ENCODE results near the gene WDFY4.

WDFY4 gene

DNA sequence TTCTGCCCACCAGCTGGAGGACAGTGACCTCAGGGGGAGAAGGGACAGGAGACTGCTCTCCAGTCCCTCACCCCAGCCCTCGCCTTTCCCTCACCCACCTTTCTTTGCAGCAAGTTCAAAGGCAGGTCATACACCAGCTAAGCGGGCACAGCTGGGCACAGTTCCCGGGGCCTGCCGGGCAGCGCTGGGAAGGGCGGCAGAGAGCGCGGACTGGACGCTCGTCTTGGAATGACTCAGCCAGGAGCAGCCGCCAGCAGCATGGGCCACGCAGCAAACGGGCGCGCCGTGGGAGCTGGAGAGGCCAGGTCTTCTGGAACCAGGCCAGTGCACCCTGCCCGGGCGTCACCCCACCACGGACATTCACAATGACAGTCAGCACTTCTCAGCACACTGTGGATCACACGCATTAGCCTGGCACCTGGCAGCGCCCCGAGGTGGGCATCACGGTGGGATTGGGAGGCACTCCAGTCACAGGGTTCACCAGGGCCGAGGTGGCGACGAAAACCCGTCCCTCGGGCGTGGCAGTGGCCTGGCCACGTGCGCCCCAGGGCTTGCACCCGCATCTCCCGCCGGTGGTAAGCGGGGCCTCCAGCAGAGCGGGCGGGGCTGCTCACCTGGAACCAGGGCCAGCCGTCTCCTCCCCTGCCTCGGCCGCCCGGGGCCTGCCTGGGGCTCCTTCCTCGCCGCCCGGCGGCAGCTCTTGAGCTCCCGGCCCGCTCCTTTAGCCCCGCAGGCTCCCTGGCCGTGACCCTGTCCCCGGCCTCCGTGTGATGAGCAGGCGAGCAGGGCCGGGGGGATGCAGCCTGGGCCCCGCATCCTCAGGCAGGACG is 29.0 kb upstream of the WDFY4 start:
- Histone ChIP-seq H3K4me3 (ENCODE audit: low read depth, low read length) (peak overlapping the region; percentile 63), H3K9me3 (no peaks in the 10 kb centered on the region), H3K4me1 (no peaks in the 10 kb centered on the region), H3K27me3 (peaks cover 12% of the 10 kb centered on the region; the same call in 1 of the 2 replicates), H3K36me3 (no peaks in the 10 kb centered on the region)
- DNase-seq = peak; percentile 43
- TF ChIP-seq, protein P1, sequence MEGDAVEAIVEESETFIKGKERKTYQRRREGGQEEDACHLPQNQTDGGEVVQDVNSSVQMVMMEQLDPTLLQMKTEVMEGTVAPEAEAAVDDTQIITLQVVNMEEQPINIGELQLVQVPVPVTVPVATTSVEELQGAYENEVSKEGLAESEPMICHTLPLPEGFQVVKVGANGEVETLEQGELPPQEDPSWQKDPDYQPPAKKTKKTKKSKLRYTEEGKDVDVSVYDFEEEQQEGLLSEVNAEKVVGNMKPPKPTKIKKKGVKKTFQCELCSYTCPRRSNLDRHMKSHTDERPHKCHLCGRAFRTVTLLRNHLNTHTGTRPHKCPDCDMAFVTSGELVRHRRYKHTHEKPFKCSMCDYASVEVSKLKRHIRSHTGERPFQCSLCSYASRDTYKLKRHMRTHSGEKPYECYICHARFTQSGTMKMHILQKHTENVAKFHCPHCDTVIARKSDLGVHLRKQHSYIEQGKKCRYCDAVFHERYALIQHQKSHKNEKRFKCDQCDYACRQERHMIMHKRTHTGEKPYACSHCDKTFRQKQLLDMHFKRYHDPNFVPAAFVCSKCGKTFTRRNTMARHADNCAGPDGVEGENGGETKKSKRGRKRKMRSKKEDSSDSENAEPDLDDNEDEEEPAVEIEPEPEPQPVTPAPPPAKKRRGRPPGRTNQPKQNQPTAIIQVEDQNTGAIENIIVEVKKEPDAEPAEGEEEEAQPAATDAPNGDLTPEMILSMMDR (IDR thresholded peaks at IDR 0.05; ENCODE audit: low read depth, low read length) = no peak

DNA sequence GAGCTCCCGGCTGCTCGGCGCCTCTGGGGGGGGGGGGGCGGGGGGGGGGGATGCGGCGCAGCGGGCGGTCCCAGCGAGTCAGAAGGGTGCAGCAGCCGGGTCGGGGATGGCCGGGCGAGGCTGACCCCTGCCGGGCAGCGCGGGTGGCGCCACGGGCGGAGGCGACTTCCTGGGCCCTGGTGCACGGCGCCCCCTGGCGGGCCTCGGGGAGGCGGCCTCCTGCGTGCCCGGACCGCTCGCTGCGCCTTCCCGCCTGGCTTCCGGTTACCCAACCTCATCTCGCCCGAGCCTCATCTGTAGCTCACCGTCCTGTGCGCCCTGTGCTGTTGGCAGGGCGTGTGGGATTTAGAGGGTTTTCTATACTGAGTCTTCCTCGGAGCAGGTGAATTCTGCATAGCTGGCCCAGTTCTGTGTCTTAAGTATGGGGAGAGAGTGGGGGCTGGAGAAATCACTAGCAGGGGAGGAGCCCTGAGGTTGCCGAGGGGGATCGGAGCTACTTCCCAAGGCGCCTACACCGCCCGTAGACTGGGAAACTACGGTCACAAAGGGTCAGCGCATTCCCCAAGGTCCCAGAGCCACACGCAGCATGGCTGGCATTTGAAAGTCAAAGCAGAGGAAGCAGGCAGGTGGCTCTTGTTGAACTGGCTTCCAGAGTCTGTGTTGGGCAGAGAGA is 28.3 kb upstream of the WDFY4 start:
- Histone ChIP-seq H3K4me1 (no peaks in the 10 kb centered on the region), H3K36me3 (no peaks in the 10 kb centered on the region), H3K9me3 (no peaks in the 10 kb centered on the region), H3K4me3 (ENCODE audit: low read depth, low read length) (peak overlapping the region; percentile 65), H3K27me3 (peaks cover 12% of the 10 kb centered on the region; the same call in 1 of the 2 replicates)
- DNase-seq = peak; percentile 92
- TF ChIP-seq, protein P1 (IDR thresholded peaks at IDR 0.05; ENCODE audit: low read depth, low read length) = peak; percentile 70

DNA sequence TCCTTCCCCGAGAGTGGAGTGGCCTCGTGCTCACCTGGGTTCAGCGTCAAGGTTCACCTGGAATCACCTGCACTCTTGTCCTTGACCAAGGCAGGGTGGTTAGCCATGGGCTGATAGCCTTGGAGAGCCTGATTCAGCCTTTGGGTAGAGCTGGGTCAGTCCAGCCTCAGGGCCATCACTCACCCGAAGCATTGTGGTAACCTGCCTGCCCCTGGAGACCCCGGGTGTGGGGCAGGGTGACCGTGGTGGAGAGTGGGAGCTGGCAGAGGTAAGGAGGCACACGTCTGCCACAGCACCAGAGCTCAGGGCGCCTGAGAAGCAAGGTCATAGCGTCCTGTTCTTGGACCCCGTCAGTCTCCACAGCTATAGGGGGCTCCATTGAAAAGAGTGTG is 27.8 kb upstream of the WDFY4 start:
- H3K4me3 ChIP-seq (ENCODE audit: low read depth, low read length) = peak overlapping the region; percentile 65
- no peaks in the 10 kb centered on the region for H3K9me3 ChIP-seq

DNA sequence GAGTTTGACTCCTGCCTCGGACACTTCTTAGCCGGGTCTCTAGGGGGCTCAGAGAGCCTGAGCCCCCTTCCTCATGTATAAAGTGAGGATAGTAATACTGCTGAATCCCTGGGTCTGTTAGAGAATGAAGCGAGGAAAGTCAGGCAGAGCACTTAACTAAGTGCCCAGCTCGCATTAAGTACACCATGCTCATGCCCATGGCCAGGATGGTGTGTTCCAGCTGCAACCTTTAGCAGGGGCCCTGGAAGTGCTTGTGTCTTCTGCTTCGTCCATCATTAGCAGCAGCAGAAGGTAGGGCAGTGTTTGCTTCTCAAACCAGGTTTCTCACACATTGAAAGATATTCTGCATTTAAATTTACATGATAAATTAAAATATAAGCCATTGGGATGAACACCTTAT is 27.3 kb upstream of the WDFY4 start:
- Histone ChIP-seq H3K4me3 (ENCODE audit: low read depth, low read length) (no peak overlapping the region), H3K36me3 (no peaks in the 10 kb centered on the region), H3K27me3 (peaks cover 12% of the 10 kb centered on the region; the same call in 1 of the 2 replicates), H3K4me1 (no peaks in the 10 kb centered on the region), H3K9me3 (no peaks in the 10 kb centered on the region)
- TF ChIP-seq, protein P1 (IDR thresholded peaks at IDR 0.05; ENCODE audit: low read depth, low read length) = no peak
- no peak for DNase-seq

More for the DNA sequence above, 27.8 kb upstream of the WDFY4 start:
- no peak for DNase-seq
- TF ChIP-seq, protein P1 (IDR thresholded peaks at IDR 0.05; ENCODE audit: low read depth, low read length) = no peak
- no peaks in the 10 kb centered on the region for H3K4me1 ChIP-seq
- peaks cover 12% of the 10 kb centered on the region; the same call in 1 of the 2 replicates for H3K27me3 ChIP-seq
- H3K36me3 ChIP-seq = no peaks in the 10 kb centered on the region

DNA sequence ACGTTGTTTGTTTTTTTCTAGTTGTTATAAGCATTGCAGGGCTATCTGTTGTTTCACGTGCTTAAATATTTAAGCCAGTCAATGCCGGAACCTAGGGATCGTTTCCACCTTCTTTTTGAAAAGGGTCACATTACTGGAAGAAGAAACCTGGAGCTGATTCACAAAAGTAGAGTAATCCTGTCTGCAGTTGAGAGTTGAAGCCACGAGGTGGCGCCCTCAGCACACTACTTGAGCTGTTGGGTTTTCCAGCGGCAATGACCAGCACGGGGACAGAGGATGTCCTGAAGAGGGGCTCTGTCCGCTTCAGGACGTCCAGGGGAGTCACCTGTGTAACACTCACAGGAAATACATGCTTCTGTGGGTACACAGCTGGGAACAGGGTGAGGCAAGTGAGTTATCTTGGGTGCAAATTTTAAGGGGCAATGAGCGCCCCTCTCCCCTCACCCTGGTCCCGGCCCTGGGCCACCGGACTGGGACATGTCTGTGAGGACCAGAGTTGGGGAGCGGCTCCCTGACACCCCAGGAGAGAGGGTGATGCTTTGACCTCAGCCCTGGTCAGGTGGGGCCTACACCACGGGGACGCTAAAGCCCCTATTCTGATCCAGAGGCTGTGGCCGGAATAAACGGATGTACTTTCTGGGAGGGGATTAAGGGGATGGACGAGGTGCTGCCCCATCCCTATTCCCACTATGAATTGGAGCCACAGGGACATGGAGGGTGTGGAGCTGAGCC is 26.3 kb upstream of the WDFY4 start:
- Histone ChIP-seq H3K36me3 (no peaks in the 10 kb centered on the region), H3K4me3 (ENCODE audit: low read depth, low read length) (no peak overlapping the region), H3K27me3 (peaks cover 12% of the 10 kb centered on the region; the same call in 1 of the 2 replicates), H3K9me3 (no peaks in the 10 kb centered on the region), H3K4me1 (no peaks in the 10 kb centered on the region)
- peak; percentile 72 for DNase-seq
- TF ChIP-seq, protein P1 (IDR thresholded peaks at IDR 0.05; ENCODE audit: low read depth, low read length) = peak; percentile 88
